Measurements from ENCODE around the gene PKP4.

PKP4 gene

DNA sequence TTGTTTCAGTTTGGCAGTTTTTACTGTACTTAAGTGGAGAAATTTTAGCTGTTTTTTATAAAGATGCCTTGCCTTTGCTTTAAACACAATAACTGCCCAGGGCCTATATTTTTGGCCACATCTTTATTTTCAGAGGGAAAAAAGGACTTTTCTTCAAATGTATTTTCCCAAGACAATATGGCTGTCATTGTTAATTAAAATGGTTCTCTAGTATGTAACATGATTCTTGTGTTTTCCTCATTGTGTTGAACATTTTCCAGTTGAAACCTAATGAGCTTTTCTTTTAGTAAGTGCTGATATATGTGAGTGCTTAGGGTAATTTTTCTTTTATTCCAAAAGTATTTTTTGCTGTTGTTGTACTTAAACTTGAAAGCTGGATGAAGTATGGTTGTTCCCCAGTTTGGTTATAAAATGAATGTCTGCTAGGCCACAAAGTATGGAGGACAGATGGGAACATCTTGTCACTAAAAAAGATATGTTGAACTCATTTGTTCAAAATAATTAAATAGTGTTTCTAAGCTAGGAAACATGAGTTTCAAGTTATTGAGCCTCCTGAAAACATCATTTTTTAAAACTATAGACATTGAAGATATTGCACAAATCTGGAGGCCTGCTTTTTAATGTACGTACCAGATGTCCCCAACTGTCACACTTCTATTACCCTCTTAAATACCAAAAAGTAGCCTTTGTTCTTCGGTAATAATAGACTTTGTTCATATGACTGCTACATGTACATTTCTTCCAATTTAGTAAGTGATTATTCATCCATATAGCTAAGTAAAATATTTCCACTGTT, 190.9 kb downstream of the PKP4 start:
- DNase-seq (ENCODE audit: low read depth, low spot score): no peak

GRCh38 chr2:158649846-158650245, 193.1 kb downstream of the PKP4 start:
- DNase-seq (ENCODE audit: low read depth, low spot score): no peak

GRCh38 chr2:158650646-158651357, 194.1 kb downstream of the PKP4 start:
- DNase-seq (ENCODE audit: low read depth, low spot score): no peak

DNA sequence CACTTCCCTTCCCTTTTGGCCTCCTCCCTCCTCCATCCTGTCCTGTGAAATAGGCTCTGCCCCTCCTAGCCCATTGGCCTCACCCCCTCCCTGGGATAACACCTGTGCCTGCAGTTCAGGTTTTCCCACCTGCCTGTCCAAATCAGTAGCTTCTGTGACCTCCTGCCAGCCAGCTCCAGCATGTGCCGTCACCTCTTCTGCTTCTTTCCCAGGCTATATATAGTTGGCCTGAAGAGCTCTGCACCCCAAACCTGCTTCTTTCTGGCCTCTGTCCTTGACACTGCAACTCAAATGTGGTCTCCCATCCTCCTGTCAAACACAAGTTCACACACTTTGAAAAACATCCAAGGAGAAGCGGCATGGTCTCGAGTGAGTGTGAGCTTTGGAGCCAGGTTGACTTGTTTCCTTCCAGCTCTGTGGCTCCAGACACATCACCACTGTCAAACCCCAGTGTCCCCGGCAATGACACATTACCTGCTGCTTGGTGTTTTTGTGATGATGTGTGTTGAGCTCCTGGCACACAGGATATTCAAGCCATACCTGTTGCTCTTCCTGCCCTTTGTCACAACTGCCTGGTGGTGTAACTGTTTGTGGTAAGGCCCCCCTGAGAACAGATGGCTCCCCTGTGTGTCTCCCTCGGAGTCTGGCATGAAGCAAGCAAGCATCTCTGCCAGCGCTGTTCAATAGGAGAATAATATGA, 194.8 kb downstream of the PKP4 start:
- DNase-seq (ENCODE audit: low read depth, low spot score): no peak

DNA sequence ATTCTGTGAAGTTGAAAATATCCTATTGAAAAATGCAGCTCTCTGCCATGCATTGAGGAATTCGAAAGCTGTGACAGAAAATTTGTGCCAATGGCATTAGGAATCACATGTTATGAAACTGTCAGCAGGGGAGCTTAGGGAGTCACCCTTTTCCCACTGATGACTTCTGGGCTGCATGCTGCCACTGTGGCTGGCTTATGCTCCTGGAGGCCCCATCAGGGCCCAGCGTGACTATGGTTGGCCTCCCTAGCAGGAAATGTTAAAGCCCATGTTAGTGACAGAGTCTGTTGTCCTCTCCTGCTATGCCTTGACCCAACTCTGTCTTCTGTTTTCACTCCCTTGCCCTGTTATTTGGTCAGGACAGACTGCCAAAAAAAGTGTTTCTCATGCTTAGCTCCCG, 198.9 kb downstream of the PKP4 start:
- no peak for DNase-seq (ENCODE audit: low read depth, low spot score)

- DNase-seq (ENCODE audit: low read depth, low spot score): no peak
These were observed 199.9 kb downstream of the PKP4 start for GRCh38 chr2:158656492-158657229.

GRCh38 chr2:158658396-158658795, 201.6 kb downstream of the PKP4 start:
- DNase-seq (ENCODE audit: low read depth, low spot score): no peak

DNA sequence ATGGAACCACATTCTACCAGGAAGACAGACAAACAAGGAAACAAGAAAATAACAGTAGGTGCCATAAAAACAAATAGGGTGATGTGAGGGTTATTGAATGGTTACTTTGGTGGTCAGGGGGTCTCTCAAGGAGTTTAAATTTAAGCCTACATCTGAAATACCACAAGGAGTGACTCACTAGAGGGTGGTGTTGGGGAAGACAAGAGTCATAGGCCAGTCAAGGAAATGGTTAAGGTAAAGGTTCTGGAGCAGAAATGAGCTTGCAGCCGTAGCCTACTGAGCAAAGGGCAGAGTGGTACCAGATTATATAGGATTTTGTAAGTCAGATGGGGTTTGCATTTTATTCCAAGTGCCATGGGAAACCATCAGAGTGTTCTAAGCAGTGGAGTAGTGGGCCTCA, 202.7 kb downstream of the PKP4 start:
- no peak for DNase-seq (ENCODE audit: low read depth, low spot score)

GRCh38 chr2:158661231-158661630, 204.5 kb downstream of the PKP4 start:
- no peak for DNase-seq (ENCODE audit: low read depth, low spot score)

DNA sequence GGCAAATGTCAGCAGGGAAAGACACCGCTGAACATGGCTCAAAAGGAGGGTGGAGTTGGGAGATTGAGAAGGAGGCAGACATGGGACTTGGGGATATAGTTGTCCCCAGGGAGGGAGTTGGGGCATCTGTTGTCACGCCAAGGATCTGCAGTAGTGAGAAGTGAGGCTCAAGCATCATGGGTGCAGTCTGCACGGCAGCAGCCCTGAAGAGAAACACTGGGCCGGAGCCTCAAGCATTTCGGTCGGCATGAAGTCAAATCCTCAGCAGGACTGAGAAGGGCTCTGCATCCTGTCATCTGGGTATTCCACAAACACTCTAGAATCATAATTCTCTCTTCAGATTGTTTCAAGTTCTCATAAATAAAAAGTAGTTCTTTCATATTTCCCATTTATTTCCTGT, 205.7 kb downstream of the PKP4 start:
- no peak for DNase-seq (ENCODE audit: low read depth, low spot score)

- DNase-seq (ENCODE audit: low read depth, low spot score): no peak
These were observed 207.0 kb downstream of the PKP4 start for GRCh38 chr2:158663796-158664195.

DNA sequence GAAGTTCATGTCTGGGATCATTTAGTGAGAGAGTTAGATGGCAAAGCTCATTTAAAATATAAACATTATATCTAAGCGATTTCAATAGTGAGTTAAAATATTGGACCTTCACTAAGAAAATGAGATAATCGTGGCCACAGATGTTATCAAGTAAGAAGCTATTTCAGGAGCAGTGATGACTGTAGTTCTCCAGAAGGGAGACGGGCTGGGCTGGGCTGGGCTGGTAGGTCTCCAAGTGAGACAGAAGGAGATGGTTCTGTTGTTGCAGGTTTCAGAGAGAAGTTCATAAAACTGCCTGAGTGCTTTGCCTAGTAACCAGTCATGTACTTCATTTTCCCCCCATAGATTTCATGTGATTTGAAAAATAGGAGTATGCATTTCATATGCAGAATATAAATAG, 208.2 kb downstream of the PKP4 start:
- DNase-seq (ENCODE audit: low read depth, low spot score): no peak

DNA sequence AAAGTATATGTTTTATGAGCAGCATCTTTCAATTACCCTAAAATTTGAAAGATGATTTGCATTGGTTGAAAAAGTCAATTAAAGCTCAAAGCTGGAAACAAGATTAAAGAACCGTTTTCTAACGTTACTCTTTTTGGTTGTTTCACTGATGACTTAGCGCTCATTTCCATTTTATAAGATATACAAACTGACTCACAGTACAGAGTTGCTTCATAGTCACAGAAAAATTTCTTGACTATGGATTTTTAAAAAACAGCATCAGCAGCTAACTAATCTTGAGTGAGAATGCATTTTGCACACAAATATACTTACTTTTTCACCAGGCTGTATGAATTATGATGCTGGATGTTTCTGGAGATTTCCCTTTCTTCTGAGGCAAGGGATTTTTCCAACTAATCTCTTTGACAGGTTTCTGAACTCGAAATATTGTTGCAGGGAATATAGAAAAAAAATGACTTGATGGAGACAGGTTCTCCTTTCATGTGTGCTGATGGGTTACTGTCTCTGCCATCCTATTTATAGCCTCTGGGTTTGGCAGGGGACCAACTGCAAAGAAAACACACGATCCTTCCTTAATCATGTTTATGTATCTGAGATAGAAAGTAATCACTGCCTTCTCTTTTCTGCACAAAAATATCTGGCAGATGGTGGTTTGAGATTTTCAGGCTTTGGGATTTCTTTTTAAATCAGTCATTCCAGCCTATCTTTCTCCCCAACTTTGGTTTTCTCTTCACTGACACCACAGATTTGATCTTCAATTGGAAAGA, 209.0 kb downstream of the PKP4 start:
- no peak for DNase-seq (ENCODE audit: low read depth, low spot score)

DNA sequence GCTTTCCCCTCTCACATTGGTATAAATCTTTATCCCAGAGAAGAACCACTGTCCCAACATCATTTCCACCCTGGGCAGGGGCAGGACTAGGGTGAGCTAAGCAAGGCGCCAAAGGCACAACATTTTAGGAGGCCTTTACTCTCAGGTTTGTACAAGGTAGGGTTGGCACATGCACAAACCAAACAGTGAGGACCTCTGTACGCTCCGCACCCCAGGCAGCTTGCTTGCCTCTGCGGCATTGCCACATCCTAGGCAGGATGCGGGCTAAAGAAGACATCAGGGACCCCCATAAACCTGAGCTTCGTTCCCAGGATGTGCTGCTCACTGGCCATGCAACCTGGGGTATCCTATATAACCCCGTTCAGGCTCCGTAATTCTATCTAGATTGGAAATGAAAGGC, 210.2 kb downstream of the PKP4 start:
- DNase-seq (ENCODE audit: low read depth, low spot score): no peak

GRCh38 chr2:158667586-158667985, 210.8 kb downstream of the PKP4 start:
- DNase-seq (ENCODE audit: low read depth, low spot score): no peak

DNA sequence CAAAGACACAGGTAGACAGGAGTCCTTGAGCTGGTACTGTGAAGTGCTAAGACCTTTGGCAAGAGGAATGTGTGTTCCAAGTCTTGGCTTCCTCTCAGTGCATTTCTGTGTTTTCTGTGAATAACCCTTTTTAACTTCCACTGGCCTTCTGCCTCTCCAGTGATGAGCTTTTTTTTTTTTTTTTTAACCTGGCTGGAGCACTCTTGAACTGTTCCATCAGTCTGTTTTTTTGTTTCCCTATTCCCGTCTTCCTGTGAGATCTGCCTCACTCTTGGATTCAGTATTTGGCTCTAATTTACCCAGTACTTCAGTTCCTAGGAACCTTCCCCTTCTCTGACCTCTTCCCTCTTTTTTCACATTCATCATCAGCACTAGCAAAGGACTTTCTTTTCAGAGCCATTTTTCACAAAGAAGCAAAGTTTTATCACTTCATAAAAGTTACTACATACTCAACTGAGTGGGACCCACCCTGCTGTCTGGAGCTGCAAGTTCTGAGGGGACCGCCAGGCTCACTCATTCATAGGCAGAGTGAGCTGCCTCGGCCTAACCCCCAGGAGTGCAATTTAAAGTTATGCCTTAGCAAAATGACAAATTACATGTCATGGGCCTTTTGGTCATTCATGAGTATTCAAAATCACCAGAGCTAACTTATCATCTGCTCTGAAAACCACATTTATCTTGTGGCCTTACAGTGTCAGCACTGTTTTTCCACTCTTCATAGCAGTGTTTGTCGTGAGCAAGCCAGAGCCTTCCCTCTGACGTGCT, 211.4 kb downstream of the PKP4 start:
- no peak for DNase-seq (ENCODE audit: low read depth, low spot score)

GRCh38 chr2:158670292-158670691, 213.5 kb downstream of the PKP4 start:
- DNase-seq (ENCODE audit: low read depth, low spot score): no peak

DNA sequence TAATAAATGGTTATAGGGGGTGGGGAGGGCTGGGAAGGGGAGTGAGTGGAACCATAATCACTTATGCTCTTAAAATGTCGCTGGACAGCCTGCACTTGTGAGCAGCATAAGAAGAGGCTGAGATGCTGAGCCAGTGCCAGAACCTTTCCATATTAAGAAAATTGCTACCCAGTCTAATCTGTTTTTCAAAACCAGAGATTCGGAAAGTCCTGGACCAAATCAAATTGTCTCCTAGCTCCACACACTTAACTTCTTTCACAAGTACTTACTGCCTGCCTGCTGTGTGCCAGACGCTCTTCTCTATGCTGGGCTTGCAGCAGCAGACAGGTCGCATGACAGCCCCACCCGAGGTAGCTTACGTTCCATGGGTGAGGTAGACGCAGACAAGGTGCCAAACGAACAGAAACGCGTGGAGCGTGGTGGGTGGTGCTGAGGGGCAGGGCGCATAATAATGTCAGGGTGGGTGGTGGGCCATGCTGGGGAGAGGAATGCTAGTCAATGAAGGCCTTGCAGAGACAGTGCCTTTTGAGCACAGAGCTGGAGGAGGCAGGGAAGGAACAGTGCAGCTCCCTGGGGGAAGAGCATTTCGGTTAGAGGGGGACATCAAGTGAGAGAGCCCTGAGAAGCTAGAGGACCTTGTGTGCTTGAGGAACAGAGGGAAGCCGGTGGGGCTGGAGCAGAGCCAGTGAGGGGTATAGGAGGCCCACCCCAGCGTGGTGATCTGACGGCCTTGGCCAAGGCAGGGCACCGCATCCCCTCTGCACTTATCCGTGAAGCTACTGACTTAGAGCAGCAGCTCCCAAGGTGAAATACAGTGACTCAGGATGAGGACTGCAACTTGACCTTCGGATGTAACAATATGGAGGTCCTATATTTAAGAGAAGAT, 214.9 kb downstream of the PKP4 start:
- DNase-seq (ENCODE audit: low read depth, low spot score): no peak

DNA sequence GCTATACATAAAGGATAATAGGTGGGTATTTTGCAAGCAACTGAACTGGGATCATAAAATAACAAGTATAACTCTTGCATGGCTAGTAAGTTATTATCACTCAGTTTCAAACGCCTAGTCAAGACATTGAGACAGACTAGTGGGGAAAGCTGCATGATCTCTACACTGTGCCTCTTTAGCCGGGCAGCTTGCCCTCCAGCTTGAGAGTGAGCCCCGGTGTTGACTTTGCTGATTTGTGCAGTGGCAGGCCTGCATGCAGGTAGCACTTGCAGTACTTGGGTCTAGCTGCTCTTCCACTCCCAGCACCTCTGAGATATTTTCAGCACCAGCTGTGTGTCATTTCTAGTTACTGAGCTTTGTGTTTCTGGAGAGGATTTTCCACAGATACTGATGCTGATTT, 219.5 kb downstream of the PKP4 start:
- DNase-seq (ENCODE audit: low read depth, low spot score): no peak

Data from activated naive CD8-positive, alpha-beta T cell treated with anti-CD3 and anti-CD28 coated beads, Interleukin-2, amount 50 U/mL, for 16 hours (primary cell).